ENCODE results near the gene CDKAL1.

DNA sequence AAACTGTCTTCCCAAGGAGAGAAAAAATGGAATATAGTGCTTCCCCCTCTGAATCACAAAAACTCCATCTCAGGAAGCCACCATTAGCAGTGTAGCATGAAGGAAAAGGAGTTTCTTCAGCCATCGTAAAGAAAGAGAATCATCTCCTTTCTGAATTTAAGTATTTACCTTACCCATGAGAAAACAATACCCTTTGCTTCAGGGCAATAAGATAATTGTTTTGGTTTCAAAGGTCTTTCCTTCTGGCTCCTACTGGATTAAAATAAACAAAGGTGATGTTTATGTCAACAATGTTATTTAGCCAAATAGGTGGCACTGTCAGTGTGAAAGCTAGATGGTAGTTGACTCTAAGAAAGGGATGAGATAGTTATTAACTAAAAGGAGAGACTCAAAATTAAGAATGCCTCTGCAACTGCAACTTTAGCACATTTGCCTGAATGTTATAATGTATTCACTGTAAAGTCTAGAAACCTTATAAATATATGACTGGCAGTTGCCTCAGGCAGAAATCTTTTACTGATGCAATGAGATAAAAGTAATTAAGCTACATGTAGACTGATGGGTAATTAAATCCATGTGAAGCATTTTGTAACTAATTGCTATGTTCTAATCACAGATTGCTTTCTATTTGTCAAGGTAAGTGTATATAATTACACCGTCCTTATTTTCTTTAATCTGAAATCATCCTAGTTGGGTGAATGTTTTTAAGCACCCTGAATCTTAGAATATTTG, 399.0 kb downstream of the CDKAL1 start:
- TF ChIP-seq POLR2A (IDR thresholded peaks at IDR 0.05) = no peak
- TF ChIP-seq CTCF (IDR thresholded peaks at IDR 0.05) = no peak
